Hepatocyte (in vitro differentiated cells): ENCODE data around the gene SIRPG.
"Not testable (repeated sequence)": the region's sequence is repeated elsewhere in the genome, so short reads cannot be mapped to it uniquely, and the experiment has no call there.

Source experiments
- CTCF ChIP-seq: fragments of 200-600 bp; sonication (generic); IDR thresholded peaks from 2 replicates; pipeline ENCODE4 v1.5.1; 2016; ENCODE audit warnings: antibody characterized with exemption, mild to moderate bottlenecking; ENCODE audit not compliant: poor library complexity
- EZH2phosphoT487 ChIP-seq: fragments of 200-600 bp; sonication (generic); IDR thresholded peaks from one replicate; pipeline ENCODE4 v1.6.1; 2018; ENCODE audit warnings: antibody characterized with exemption, mild to moderate bottlenecking, low read depth, moderate library complexity; ENCODE audit not compliant: unreplicated experiment, severe bottlenecking

GRCh38 chr20:1608678-1609347, 48.8 kb downstream of the SIRPG start:
- not testable (repeated sequence) for TF ChIP-seq CTCF, EZH2phosphoT487
